GM18498 (cell line): ENCODE measurements around the gene KLRC4.
"Not testable (repeated sequence)": the region's sequence is repeated elsewhere in the genome, so short reads cannot be mapped to it uniquely, and the experiment has no call there.

ENCODE experiments used
- ATAC-seq: cut with Tn5 transposase; IDR thresholded peaks from one replicate; pipeline ENCODE4 v1.9.1; 2021; ENCODE audit warnings: mild to moderate bottlenecking, moderate library complexity; ENCODE audit not compliant: unreplicated experiment

Gene KLRC4, protein sequence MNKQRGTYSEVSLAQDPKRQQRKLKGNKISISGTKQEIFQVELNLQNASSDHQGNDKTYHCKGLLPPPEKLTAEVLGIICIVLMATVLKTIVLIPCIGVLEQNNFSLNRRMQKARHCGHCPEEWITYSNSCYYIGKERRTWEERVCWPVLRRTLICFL

DNA sequence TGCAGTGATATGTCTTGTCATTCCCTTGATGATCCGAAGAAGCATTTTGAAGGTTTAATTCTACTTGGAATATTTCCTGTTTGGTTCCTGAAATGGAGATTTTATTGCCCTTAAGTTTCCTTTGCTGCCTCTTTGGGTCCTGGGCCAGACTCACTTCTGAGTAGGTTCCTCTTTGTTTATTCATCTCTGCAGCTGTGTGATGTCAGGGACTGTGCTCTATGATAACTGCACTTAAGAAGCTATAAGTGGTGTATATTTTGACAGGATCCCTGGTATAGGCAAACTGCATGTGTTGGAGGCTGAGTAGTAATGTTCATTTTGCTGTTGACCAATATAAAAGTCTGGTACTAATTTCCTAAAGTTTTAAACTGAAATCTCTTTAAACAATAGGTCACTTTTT is at the start of gene KLRC4:
Gene KLRC4, minus strand, starts transcription at position 366 of the 400 bp plus-strand sequence. Its CDS starts 182 bp downstream, at position 184.
- no peak for ATAC-seq

DNA sequence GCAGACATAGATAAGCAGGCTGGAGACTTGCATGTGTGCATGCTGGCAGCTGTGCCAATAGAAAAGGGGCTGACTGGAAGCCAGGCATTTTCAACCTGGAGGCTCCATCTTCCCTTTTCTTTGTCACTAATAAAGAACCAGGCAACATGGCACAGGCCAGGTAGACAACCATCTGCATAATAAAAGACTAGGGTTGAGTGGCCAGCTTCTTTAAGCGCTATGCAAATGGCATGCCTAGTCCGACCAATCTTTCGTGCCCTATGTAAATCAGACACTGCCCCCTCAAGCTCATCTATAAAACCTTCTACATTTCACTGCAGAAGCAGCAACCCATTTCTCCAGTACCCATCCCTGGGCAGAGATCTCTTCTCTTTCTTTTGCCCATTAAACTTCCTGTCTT is 48.2 kb upstream of the KLRC4 start:
- ATAC-seq = no peak

DNA sequence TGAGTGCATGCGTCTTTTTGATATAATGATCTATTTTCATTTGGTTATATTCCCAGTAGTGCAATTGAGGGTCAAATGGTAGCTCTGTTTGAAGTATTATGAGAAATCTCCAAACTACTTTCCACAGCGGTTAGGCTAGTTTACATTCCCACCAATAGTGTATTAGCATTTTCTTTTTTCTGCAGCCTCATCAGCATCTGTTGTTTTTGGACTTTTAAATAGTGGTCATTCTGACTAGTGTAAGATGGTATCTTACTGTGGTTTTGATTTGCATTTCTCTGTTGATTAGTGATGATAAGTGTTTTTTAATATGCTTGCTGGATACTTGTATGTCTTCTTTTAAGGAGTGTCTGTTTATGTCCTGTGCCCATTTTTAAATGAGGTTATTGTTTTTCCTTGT is 47.3 kb upstream of the KLRC4 start:
- ATAC-seq = no peak

DNA sequence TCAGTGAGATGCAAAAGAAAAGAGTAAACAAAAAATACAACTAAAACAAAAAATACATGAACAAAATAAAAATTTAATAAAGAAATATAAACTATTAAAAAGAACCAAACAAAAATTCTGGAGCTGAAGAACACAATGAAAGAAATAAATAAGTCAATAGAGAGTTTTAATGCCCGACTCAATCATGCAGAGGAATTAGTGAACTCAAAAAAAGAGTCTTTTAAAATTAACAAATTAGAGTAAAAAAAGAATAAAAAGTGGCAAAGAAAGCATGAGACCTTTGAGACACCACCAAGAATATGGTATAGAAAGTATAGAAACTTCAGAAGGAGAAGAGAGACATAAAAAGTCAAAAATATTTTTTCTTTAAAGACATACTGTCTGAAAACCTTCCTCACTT is 46.2 kb upstream of the KLRC4 start:
- ATAC-seq = no peak

DNA sequence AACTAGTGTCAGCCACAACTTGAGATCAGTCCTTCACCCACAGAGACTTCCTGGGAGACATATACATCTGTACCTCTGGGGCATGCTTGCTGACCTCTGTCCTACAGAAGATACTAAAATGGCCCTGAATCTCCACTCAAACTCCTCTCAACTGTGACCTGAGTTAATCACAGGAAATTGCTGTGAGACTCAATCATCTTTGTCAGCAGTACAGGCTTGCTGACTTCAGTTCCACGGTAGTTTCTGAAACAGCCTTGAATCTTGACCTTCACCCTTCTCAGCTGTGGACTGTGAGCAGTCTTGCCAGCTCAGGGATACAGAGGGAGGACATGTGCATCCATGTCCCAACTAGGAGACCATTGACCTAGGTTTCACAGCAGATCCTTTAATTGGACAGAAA is 45.0 kb upstream of the KLRC4 start:
- ATAC-seq = no peak

DNA sequence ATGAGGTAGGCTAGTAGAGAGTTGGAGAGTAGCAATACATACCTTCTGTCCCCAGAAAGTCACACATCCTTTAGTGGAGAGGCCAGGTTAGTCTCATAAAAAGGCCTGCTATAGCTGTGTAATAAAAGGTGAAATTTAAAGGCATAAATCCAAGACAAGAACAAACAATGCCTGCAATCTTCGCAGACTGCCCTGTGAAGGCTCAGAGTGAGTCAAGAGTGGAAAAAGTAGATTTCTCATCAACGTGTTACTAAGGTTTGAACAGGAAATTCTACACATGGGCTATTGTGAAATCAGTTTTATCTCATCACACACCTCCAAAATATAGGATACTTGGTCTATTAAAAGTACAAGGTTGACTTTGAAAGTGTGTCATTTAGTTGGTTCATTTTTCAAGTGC is 43.6 kb upstream of the KLRC4 start, which contains the start of gene KLRC1:
Gene KLRC1, minus strand, starts transcription at position 222 of the 400 bp plus-strand sequence. CDS start 2,221 bp downstream, outside the sequence.
- no peak for ATAC-seq

DNA sequence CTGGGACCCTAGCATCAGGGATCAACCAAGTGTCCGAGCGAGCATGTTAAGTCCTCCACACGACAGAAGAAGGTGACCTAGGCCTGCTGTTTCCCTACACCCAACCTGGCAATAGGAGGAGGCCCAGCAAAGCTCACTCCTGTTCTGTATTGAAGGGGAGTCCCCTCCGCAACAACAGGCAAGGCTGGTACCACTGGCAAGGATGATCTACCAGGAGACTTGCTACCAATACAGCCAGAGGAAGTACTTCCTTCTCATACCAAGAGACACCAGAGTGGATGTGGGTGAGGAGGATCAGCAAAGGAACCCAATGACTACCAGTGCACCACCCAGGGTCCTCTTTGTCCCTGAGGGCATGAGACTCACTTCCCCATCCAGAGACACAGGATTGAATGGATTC is 38.7 kb upstream of the KLRC4 start:
- ATAC-seq = no peak

DNA sequence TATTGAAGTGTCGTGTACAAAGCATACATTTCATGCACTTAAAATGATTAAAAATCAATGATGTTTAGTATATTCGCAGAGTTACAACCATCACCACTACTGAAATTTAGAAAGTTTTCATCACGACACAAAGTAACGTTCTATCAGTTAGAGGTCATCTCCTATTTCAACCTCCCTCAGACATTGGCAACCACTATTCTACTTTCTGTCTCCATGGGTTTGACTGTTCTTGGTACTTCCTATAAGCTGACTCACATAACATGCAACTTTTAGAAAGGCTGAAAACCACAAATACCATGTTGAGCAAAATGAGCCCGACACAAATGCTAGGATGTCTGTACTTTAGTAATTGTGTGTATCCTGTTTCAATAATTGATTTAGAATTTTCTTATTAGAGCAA is 36.5 kb upstream of the KLRC4 start:
- ATAC-seq = not testable (repeated sequence)

DNA sequence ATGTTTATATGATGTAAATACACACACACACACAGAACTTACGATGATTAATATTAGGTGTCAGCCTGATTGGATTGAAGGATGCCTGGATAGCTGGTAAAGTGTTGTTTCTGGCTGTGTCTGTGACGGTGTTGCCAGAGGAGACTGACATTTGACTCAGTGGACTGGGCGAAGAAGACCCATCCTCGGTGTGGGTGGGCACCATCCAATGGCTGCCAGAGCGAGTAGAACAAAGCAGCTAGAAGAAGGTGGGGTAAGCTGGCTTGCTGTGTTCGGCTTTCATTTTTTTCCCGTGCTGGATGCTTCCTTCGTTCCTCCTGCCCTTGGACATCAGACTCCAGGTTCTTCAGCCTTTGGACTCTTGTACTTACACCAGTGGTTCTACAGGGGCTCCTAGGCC is 31.6 kb upstream of the KLRC4 start:
- not testable (repeated sequence) for ATAC-seq

DNA sequence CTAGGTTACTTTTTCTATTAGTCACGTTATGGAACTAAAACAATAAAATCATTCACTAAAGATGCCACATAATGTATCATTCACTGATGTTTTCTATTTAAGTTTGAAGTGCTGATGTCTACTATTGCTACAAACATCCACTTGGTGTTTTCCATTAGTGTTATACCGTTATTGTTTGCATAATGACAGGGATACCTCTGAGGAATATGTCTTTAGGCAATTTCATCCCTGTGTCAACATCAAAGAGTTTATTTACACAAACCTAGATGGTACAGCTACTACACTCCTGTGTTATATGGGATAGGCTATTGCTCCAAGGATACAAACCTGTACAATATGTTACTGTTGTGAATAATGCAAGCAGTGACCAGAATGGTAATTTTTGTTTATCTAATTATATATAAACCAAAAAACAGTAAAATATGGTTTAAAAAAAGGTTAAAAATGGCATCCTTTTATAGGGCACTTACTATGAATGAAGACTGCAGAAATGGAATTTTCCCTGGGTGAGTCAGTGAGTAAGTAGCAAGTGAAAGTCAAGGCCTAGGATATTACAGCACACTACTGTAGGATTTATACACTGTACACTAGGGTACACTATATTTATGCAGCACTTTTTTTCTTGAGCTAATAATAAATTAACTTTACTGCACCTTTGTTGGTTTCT is 30.2 kb upstream of the KLRC4 start:
- not testable (repeated sequence) for ATAC-seq

DNA sequence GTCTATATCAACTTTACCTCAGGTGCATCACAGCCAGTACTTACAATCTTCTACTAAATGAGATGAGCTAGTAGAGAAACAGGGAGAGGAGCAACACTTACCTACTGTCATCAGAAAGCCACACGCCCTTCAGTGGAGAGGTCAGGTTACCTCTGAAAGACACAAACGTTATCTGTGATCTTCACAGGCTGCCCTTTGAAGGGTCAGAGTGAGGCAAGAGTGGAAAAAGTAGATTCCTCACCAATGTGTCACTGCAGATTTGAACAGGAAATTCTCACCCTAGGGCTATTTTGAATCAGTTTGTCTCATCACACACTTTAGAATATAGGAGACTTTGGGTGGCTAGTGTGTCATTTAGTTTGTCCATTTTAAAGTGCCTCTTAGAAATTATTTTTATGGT is 28.0 kb upstream of the KLRC4 start:
- not testable (repeated sequence) for ATAC-seq

DNA sequence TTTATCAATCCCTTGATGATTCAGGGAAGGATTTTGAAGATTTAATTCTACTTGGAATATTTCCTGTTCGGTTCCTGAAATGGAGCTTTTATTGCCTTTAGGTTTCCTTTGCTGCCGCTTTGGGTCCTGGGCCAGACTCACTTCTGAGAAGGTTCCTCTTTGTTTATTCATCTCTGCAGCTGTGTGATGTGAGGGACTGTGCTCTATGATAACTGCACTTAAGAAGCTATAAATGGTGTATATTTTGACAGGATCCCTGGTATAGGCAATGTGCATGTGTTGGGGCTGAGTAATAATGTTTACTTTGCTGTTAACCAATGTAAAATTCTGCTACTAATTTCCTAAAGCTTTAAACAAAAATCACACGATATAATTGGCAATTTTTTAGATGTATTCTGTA is 26.3 kb upstream of the KLRC4 start, which contains the start of gene KLRC2:
Gene KLRC2, minus strand, starts transcription at position 195 of the 400 bp plus-strand sequence. Its CDS starts 24 bp downstream, at position 171.
- ATAC-seq = not testable (repeated sequence)

DNA sequence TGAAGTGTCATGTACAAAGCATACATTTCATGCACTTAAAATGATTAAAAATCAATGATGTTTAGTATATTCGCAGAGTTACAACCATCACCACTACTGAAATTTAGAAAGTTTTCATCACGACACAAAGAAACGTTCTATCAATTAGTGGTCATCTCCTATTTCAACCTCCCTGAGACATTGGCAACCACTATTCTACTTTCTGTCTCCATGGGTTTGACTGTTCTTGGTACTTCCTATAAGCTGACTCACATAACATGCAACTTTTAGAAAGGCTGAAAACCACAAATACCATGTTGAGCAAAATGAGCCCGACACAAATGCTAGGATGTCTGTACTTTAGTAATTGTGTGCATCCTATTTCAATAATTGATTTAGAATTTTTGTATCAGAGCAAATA is 21.1 kb upstream of the KLRC4 start:
- ATAC-seq = not testable (repeated sequence)

DNA sequence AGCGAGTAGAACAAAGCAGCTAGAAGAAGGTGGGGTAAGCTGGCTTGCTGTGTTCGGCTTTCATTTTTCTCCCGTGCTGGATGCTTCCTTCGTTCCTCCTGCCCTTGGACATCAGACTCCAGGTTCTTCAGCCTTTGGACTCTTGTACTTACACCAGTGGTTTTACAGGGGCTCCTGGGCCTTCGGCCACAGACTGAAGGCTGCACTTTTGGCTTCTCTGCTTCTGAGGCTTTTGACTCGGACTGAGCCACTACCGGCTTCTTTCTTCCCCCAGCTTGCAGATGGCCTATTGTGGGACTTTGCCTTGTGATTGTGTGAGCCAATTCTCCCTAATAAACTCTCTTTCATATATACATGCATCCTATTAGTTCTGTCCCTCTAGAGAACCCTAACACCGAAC is 16.4 kb upstream of the KLRC4 start:
- ATAC-seq = not testable (repeated sequence)

DNA sequence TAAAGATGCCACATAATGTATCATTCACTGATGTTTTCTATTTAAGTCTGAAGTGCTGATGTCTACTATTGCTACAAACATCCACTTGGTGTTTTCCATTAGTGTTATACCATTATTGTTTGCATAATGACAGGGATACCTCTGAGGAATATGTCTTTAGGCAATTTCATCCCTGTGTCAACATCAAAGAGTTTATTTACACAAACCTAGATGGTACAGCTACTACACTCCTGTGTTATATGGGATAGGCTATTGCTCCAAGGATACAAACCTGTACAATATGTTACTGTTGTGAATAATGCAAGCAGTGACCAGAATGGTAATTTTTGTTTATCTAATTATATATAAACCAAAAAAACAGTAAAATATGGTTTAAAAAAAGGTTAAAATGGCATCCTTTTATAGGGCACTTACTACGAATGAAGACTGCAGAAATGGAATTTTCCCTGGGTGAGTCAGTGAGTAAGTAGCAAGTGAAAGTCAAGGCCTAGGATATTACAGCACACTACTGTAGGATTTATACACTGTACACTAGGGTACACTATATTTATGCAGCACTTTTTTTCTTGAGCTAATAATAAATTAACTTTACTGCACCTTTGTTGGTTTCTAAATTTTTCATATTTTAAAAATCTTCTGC is 14.8 kb upstream of the KLRC4 start:
- ATAC-seq = not testable (repeated sequence)

DNA sequence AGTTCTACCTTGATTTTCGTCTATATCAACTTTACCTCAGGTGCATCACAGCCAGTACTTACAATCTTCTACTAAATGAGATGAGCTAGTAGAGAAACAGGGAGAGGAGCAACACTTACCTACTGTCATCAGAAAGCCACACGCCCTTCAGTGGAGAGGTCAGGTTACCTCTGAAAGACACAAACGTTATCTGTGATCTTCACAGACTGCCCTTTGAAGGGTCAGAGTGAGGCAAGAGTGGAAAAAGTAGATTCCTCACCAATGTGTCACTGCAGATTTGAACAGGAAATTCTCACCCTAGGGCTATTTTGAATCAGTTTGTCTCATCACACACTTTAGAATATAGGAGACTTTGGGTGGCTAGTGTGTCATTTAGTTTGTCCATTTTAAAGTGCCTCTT is 12.6 kb upstream of the KLRC4 start:
- ATAC-seq = not testable (repeated sequence)

DNA sequence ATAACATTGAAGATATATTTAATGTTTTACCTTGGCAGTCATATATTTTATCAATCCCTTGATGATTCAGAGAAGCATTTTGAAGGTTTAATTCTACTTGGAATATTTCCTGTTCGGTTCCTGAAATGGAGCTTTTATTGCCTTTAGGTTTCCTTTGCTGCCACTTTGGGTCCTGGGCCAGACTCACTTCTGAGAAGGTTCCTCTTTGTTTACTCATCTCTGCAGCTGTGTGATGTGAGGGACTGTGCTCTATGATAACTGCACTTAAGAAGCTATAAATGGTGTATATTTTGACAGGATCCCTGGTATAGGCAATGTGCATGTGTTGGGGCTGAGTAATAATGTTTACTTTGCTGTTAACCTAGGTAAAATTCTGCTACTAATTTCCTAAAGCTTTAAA is 10.8 kb upstream of the KLRC4 start, which contains the start of gene KLRC3:
Gene KLRC3, minus strand, starts transcription at position 262 of the 400 bp plus-strand sequence. Its CDS starts 45 bp downstream, at position 217.
- not testable (repeated sequence) for ATAC-seq

DNA sequence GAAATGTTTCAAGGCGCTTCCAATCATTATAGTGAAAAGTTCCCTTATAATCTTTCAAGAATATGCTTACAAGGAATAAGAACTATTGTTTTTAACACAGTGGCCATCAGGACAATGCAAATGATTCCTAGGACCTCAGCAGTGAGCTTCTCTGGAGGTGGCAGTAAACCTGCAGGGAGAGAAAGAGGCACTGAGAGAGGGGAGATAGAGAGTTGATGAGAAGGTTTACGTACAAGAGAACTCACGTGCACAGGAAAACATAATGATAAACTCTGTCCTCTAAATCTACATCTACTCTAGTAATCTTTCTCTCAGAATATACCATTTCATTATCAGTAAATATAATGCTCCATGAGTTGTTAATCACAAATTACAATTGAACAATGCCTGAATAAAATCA is 715 bp downstream of the KLRC4 start:
- ATAC-seq = no peak

DNA sequence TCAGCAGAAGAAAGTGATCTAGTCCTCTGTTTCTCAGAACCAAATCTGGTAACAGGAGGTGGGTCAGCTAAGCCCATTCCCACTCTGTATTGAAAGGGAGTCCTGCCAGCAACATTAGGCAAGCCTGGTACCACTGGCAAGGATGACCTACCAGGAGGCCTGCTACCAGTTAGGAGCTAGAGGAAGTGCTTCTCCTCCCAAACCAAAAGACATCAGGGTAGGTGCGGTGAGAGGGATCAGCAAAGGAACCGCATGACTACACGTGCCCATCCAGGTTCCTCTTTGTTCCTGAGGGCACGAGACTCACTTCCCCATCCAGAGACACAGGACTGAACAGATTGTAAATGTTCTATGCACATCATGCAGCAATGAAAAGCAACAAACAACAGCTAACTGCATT is 2.8 kb downstream of the KLRC4 start:
- ATAC-seq = no peak

DNA sequence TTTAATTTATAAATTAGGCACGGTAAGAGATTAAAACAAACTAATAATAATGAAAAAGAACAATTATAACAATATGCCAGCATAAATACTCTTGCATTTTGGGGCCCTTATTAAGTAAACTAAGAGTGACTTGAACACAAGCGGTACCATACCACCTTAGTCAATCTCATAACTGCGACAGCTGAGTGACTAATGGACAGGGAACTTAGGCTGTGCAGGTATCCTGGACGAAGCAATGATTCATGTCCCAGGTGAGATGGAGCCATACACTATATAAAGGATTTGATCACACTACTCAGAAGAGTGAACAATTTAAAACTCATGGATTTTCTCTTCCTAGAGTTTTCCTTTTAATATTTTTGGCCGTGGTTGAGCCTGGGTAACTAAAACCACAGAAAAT is 4.3 kb downstream of the KLRC4 start:
- ATAC-seq = no peak

DNA sequence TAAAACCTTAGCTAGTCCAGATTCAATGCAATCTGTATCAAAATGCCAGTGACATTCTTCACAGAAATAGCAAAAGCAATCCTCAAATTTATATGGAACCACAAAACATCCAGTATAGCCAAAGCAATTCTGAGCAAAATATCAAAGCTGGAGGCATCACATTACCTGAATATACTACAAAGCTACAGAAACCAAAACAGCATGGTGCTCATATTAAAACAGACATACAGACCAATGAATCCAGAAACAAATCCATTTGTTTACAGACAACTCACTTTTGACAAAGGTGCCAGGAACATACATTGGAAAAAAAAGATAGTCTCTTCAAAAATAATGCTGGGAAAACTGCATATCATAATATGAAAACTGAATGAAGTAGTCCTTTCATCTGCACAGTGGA is 4.8 kb downstream of the KLRC4 start:
- ATAC-seq = no peak

DNA sequence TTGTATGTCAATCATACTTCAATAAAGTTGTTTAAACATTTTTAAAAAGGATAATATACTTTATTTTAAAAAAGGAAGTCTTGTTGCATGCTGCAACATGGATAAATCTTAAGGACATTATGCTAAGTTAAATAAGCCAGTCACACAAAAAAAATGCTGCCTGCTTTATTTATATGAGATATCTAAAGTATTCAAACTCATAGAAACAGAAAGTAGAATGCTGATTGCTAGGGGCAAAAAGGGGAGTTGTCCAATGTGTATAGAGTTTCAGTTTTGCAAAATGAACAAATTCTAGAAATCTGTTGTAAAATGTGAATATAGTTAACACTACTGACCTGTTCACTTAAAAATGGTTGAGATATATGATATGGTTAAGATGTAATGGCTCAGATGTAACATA is 8.7 kb downstream of the KLRC4 start:
- ATAC-seq = no peak
